DMS 273 (cell line): ENCODE data around the gene RUNX2.
A peak's percentile ranks its signal among the peaks of the same experiment; 100 is the strongest.
"Not testable (repeated sequence)": the region's sequence is repeated elsewhere in the genome, so short reads cannot be mapped to it uniquely, and the experiment has no call there.

Source experiments
- DNase-seq: peaks from one replicate; lab custom pipeline; 2025; ENCODE audit not compliant: unreplicated experiment; lab: John Stamatoyannopoulos, UW

The RUNX2 gene

GRCh38 chr6:45454008-45454911 lies 126.1 kb downstream of the RUNX2 start:
- no peak for DNase-seq

- DNase-seq, result no peak
These were observed 127.3 kb downstream of the RUNX2 start for GRCh38 chr6:45455408-45455807.

GRCh38 chr6:45457141-45457540 lies 129.0 kb downstream of the RUNX2 start:
- no peak for DNase-seq

GRCh38 chr6:45458672-45459071 lies 130.5 kb downstream of the RUNX2 start:
- no peak for DNase-seq

GRCh38 chr6:45460166-45460565 lies 132.0 kb downstream of the RUNX2 start:
- DNase-seq, result no peak

- DNase-seq, result no peak
These were observed 133.4 kb downstream of the RUNX2 start for GRCh38 chr6:45461486-45461885.

- DNase-seq, result peak; percentile 11
These were observed 134.3 kb downstream of the RUNX2 start for GRCh38 chr6:45462190-45463134.

- DNase-seq, result no peak
These were observed 136.6 kb downstream of the RUNX2 start for GRCh38 chr6:45464685-45465084.

- no peak for DNase-seq
These were observed 138.6 kb downstream of the RUNX2 start for GRCh38 chr6:45466686-45467085.

- not testable (repeated sequence) for DNase-seq
These were observed 139.3 kb downstream of the RUNX2 start for GRCh38 chr6:45467417-45467816.

- DNase-seq, result no peak
These were observed 139.7 kb downstream of the RUNX2 start for GRCh38 chr6:45467853-45468252.

GRCh38 chr6:45469663-45470062 lies 141.5 kb downstream of the RUNX2 start:
- no peak for DNase-seq

GRCh38 chr6:45470131-45470738 lies 142.1 kb downstream of the RUNX2 start:
- no peak for DNase-seq

- no peak for DNase-seq
These were observed 144.3 kb downstream of the RUNX2 start for GRCh38 chr6:45472382-45472781.

- DNase-seq, result no peak
These were observed 145.2 kb downstream of the RUNX2 start for GRCh38 chr6:45473121-45473993.

GRCh38 chr6:45474376-45474775 lies 146.2 kb downstream of the RUNX2 start:
- DNase-seq, result no peak

- DNase-seq, result no peak
These were observed 148.2 kb downstream of the RUNX2 start for GRCh38 chr6:45476341-45476740.

GRCh38 chr6:45477278-45477677 lies 149.1 kb downstream of the RUNX2 start:
- DNase-seq, result no peak

GRCh38 chr6:45477790-45478189 lies 149.7 kb downstream of the RUNX2 start:
- no peak for DNase-seq

- DNase-seq, result no peak
These were observed 150.1 kb downstream of the RUNX2 start for GRCh38 chr6:45478240-45478639.
